ENCODE measurements around the gene RBM23. TPM values are rescaled to one million over a fixed set of nuclear protein-coding genes. Genes with fewer than 3 reads are reported as not detected.

Gene RBM23
- total and polyA plus RNA-seq, 10 of the 15 experiments (the other 5 are each of a cell fraction or from before 2014, with no cell fraction given) = 54.0 to 72.6 (median 61.3) TPM

DNA sequence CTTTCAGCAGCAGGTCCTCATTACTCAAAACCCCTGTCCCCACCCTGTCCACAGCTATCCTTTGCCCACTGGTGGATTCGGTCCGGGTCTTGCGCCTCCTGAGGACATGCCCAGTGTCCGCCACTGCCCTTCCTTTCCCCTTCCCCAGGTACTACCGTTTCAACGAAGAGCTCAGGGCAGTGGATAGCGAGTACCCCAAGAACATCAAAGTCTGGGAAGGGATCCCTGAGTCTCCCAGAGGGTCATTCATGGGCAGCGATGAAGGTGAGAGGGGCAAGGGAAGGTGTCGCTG lies 73.9 kb downstream of the RBM23 start:
- Histone ChIP-seq H3K9ac (ENCODE audit: control insufficient read depth, insufficient read depth, low read length) (no peak overlapping the region), H3K27ac (ENCODE audit: control insufficient read depth, insufficient read depth) (no peak overlapping the region), H3K4me2 (ENCODE audit: control insufficient read depth, insufficient read depth) (no peak overlapping the region), H3K4me1 (ENCODE audit: control insufficient read depth, insufficient read depth, low read length) (peaks cover 4% of the 10 kb centered on the region; the same call in 1 of the 2 replicates), H3K79me2 (ENCODE audit: control insufficient read depth, insufficient read depth, low read length) (no peaks in the 10 kb centered on the region), H3K4me3 (no peak overlapping the region), H2AFZ (ENCODE audit: control insufficient read depth, low read depth, low read length) (no peak overlapping the region), H3K9me3 (replicated peaks; ENCODE audit: control insufficient read depth, insufficient read depth, low read length) (no peaks in the 10 kb centered on the region), H3K36me3 (ENCODE audit: control insufficient read depth in 2 of 2, insufficient read depth in 2 of 2, low read length in 1 of 2) (no peaks in the 10 kb centered on the region), H3K27me3 (replicated peaks in 1 of 2; ENCODE audit: control insufficient read depth in 2 of 2, insufficient read depth in 2 of 2, low read length in 1 of 2) (no peaks in the 10 kb centered on the region), H4K20me1 (ENCODE audit: control insufficient read depth, insufficient read depth) (no peaks in the 10 kb centered on the region)
- DNase-seq (ENCODE audit: low read depth, low spot score) (no peak), ATAC-seq (no peak), FAIRE-seq (no peak)
- SMC1A ChIA-PET (ENCODE audit: uncharacterized antibody, unreplicated experiment) = interaction anchor here (0.6 kb wide), 1 partner anchor 55 kb away, joined by 3 read pairs; no protein-coding TSS in a partner anchor
- WGBS (ENCODE audit: insufficient coverage, insufficient replicate concordance, low lambda C conversion rate, missing lambda C conversion rate) = 83% methylated on average over 9 of the region's 9 CpGs
- in situ Hi-C loops (cut with MboI) = loop anchor here (5.0 to 10.0 kb wide), 2 partner anchors 68 to 530 kb away; no protein-coding TSS in a partner anchor
- no TSS peak for BruUV-seq (replicated peaks)
- TF ChIP-seq SRF (IDR thresholded peaks at IDR 0.05; ENCODE audit: low read depth in 2 of 2, low read length in 2 of 2) (no peak), MEF2B (IDR thresholded peaks at IDR 0.05; ENCODE audit: partially characterized antibody, poor library complexity, severe bottlenecking) (no peak), ATF7 (IDR thresholded peaks at IDR 0.05; ENCODE audit: low read depth) (no peak), TCF7 (IDR thresholded peaks at IDR 0.05; ENCODE audit: borderline replicate concordance) (no peak), RCOR1 (conservative IDR thresholded peaks at IDR 0.05; ENCODE audit: low read depth, low read length) (no peak), BHLHE40 (IDR thresholded peaks at IDR 0.05; ENCODE audit: borderline replicate concordance in 1 of 2, low read depth in 2 of 2, low read length in 1 of 2) (no peak)
- intact Hi-C loops (cut with micrococcal nuclease; ENCODE audit: unreplicated experiment) = no loop called here
- POLR2A ChIA-PET = interaction anchor here (0.6 kb wide), 1 partner anchor 132 kb away, joined by 3 read pairs; no protein-coding TSS in a partner anchor
- RAD21 ChIA-PET (ENCODE audit: unreplicated experiment) = interaction anchor here (1.0 to 1.2 kb wide), 3 partner anchors 66 to 274 kb away, joined by 3 read pairs; no protein-coding TSS in a partner anchor
- CTCF ChIA-PET = interaction anchor here (0.6 to 1.6 kb wide), 4 partner anchors 10 to 275 kb away, joined by 3 to 8 read pairs (median 6); no protein-coding TSS in a partner anchor

Data from GM12878 (cell line).